B cell (primary cell): ENCODE measurements around the gene AQP6. TPM values are rescaled to one million over a fixed set of nuclear protein-coding genes. Genes with fewer than 3 reads are reported as not detected.

ENCODE experiments used
- ATAC-seq: fragments of 200-7000 bp; cut with Tn5 transposase; one replicate; pipeline ENCODE4 v1.10.0; 2021; ENCODE audit warnings: low read depth, mild to moderate bottlenecking, moderate number of reproducible peaks, moderate library complexity
- CTCF ChIA-PET: fragments of 350-600 bp; sonication (Branson Sonifier 250); formaldehyde crosslinking; loops from one replicate; lab custom pipeline; 2021; ENCODE audit warnings: antibody characterized with exemption, inconsistent platforms; lab: Charles Lee
- POLR2A ChIA-PET: fragments of 350-600 bp; sonication (Branson Sonifier 250); formaldehyde crosslinking; loops from one replicate; lab custom pipeline; 2021; ENCODE audit warnings: antibody characterized with exemption; lab: Charles Lee
- DNase-seq: peaks from one replicate; pipeline ENCODE4 v3.0.0; 2013
- H2AFZ ChIP-seq: 2 replicates; pipeline ENCODE4 v1.6.1; 2012; ENCODE audit warnings: mild to moderate bottlenecking, low read depth, low read length; ENCODE audit not compliant: insufficient read depth, poor library complexity, severe bottlenecking
- H3K27ac ChIP-seq, 2 donors: 1 replicate in 1 of 2; 2 replicates in 1 of 2; pipeline ENCODE4 v1.5.1; 2012 to 2013; ENCODE audit warnings: low read length in 2 of 2, mild to moderate bottlenecking in 2 of 2, moderate library complexity in 1 of 2
- H3K27me3 ChIP-seq, 4 experiments: fragments of 200-600 bp in 1 of 4; sonication (generic) in 1 of 4; replicated peaks in 1 of 4; 1 replicate in 2 of 4; 2 replicates in 2 of 4; pipeline versions ENCODE4 v1.6.1 to v1.7.0; 2013 to 2016; ENCODE audit warnings: low read length in 3 of 4, mild to moderate bottlenecking in 2 of 4, mixed read lengths in 1 of 4, moderate library complexity in 1 of 4; ENCODE audit not compliant: insufficient read depth in 4 of 4, control insufficient read depth in 3 of 4; ENCODE audit errors: control extremely low read depth in 1 of 4
- H3K36me3 ChIP-seq, 2 experiments: replicated peaks in 1 of 2; 1 replicate in 1 of 2; 2 replicates in 1 of 2; pipeline versions ENCODE4 v1.6.1 to v1.7.1; 2013; ENCODE audit warnings: low read length in 1 of 2; ENCODE audit not compliant: insufficient read depth in 2 of 2, control insufficient read depth in 1 of 2; ENCODE audit errors: control extremely low read depth in 1 of 2, extremely low read depth in 1 of 2
- H3K4me1 ChIP-seq, 2 donors: fragments of 200-600 bp in 1 of 2; sonication (generic) in 1 of 2; 1 replicate in 1 of 2; 2 replicates in 1 of 2; pipeline versions ENCODE4 v1.5.1 to v1.6.1; 2013 to 2017; ENCODE audit warnings: low read length in 2 of 2; ENCODE audit not compliant: control insufficient read depth in 2 of 2, insufficient read depth in 2 of 2
- H3K4me2 ChIP-seq: replicated peaks from 2 replicates; pipeline ENCODE3; 2012; ENCODE audit warnings: mild to moderate bottlenecking, low read depth, low read length; ENCODE audit not compliant: poor library complexity, severe bottlenecking
- H3K4me3 ChIP-seq, 5 experiments: fragments of 200-600 bp in 1 of 5; sonication (generic) in 1 of 5; 1 replicate in 3 of 5; 2 replicates in 2 of 5; pipeline versions ENCODE4 v1.5.1 to v1.7.0; 2011 to 2016; ENCODE audit warnings: low read length in 4 of 5, mild to moderate bottlenecking in 4 of 5, low read depth in 2 of 5, control low read depth in 1 of 5, moderate library complexity in 1 of 5; ENCODE audit not compliant: insufficient read depth in 1 of 5; ENCODE audit errors: control extremely low read depth in 1 of 5, extremely low read depth in 1 of 5
- H3K79me2 ChIP-seq: fragments of 200-600 bp; sonication (generic); one replicate; pipeline ENCODE4 v1.6.0; 2016; ENCODE audit warnings: low read length; ENCODE audit not compliant: control insufficient read depth, insufficient read depth
- H3K9ac ChIP-seq: fragments of 200-600 bp; sonication (generic); 2 replicates; pipeline ENCODE4 v1.6.1; 2017; ENCODE audit warnings: mild to moderate bottlenecking, low read length, moderate library complexity
- H3K9me3 ChIP-seq, 3 donors: one replicate each; pipeline versions ENCODE4 v1.6.1 to v1.7.1; 2013; ENCODE audit warnings: low read length in 2 of 3; ENCODE audit not compliant: control insufficient read depth in 2 of 3, insufficient read depth in 1 of 3; ENCODE audit errors: control extremely low read depth in 1 of 3
- H4K20me1 ChIP-seq: 2 replicates; pipeline ENCODE4 v1.6.0; 2012; ENCODE audit warnings: mild to moderate bottlenecking, low read length; ENCODE audit not compliant: insufficient read depth, control insufficient read depth, poor library complexity, severe bottlenecking
- H3K27ac Mint-ChIP-seq: one replicate; pipeline ENCODE4 v1.8.0; 2021; ENCODE audit warnings: mixed read lengths
- H3K27me3 Mint-ChIP-seq: one replicate; pipeline ENCODE4 v1.8.0; 2021; ENCODE audit warnings: mixed read lengths
- H3K4me1 Mint-ChIP-seq: one replicate; pipeline ENCODE4 v1.8.0; 2021; ENCODE audit warnings: mixed read lengths
- H3K4me3 Mint-ChIP-seq: one replicate; pipeline ENCODE4 v1.8.0; 2021; ENCODE audit warnings: mixed read lengths
- H3K9me3 Mint-ChIP-seq: one replicate; pipeline ENCODE4 v1.8.0; 2022; ENCODE audit warnings: mixed read lengths; ENCODE audit not compliant: insufficient read depth
- CTCF ChIP-seq: fragments of 200-600 bp; IDR thresholded peaks from one replicate; pipeline ENCODE4 v1.8.0; 2022; ENCODE audit warnings: antibody characterized with exemption, mild to moderate bottlenecking
- EZH2 ChIP-seq: IDR thresholded peaks from 2 replicates; pipeline ENCODE4 v1.6.1; 2012; ENCODE audit warnings: borderline replicate concordance, low read depth, mild to moderate bottlenecking, moderate library complexity, low read length; ENCODE audit not compliant: insufficient read depth, poor library complexity, severe bottlenecking
- WGBS: methylation state at CpG from one replicate; pipeline ENCODE4 v1.1.5; 2013; ENCODE audit warnings: missing lambda C conversion rate; ENCODE audit not compliant: insufficient coverage; 5-methylcytosine and 5-hydroxymethylcytosine counted together
- intact Hi-C: fragments of 100-400 bp; cut with micrococcal nuclease; formaldehyde crosslinking; loops from one replicate; pipeline ENCODE4 v1.10.0; 2022
- polyA plus RNA-seq: library from polyadenylated mRNA; depleted of rRNA; stranded (reverse); fragments of >200 nt; gene quantifications from 2 replicates; pipeline ENCODE4 v1.2.3, GENCODE V29; 2012
- total RNA-seq, 2 donors: library from RNA; stranded (reverse); fragments of 120-200 nt in 1 of 2; gene quantifications; 1 replicate in 1 of 2; 2 replicates in 1 of 2; pipeline versions ENCODE4 v1.2.3 to v1.2.4, GENCODE V29; 2013 to 2022

The AQP6 gene
- total and polyA plus RNA-seq, 2 donors (not counting 1 experiment from before 2014, with no cell fraction given): not detected

DNA sequence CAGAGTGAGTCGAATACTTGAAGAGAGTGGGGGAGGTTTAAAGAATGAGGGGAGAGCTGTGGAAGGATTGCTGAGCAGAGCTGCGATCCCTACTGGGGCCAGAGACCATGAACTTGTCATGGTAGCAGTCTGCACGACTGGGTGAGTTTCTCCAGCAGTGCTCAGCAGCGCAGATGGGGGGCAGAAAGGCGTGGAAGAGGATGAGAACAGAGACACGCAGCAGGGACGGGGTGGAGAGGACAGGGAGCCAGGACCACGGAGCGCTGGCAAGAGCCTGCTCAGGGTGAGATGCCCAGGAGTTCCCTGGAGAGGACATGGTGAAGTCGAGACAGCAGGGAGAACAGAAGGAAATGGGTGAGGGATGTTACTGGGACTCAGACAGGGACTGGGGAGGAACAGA lies 2.1 kb upstream of the AQP6 start:
- no peak overlapping the region for H3K27ac Mint-ChIP-seq
- H2AFZ ChIP-seq: no peak overlapping the region

DNA sequence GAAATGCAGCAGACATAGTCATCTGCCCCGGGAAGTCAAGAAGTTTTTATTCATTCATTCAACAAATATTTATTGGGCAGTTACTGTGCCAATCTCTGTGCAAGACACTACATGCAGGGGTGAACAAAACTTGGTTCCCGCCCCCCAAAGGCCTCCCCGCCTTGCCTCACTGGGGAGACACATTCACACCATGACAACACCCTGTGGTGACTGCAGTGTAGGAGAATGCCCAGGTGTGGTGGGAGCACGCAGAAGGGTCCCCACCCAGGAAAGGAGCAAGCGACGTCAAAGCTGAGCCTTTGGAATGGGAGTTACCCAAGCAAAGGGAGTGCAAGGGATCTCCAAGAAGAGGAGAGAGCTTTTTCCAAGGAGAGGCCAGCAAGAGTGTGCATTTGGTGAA lies 1.6 kb upstream of the AQP6 start:
- no peak for DNase-seq
- H3K27ac Mint-ChIP-seq: no peak overlapping the region
- H4K20me1 ChIP-seq: no peaks in the 10 kb centered on the region
- ATAC-seq: no peak
- peaks cover 7% of the 10 kb centered on the region for H3K4me1 Mint-ChIP-seq
- H3K4me3 Mint-ChIP-seq: no peak overlapping the region
- H3K9me3 Mint-ChIP-seq: no peaks in the 10 kb centered on the region
- no peaks in the 10 kb centered on the region for H3K9me3 ChIP-seq
- no peak overlapping the region for H3K27ac ChIP-seq
- no peaks in the 10 kb centered on the region for H3K79me2 ChIP-seq
- H3K27me3 ChIP-seq: peaks cover 0 to 43% (median 13%) of the 10 kb centered on the region in 4 experiments
- 97% methylated on average over 3 of the region's 6 CpGs for WGBS
- no peaks in the 10 kb centered on the region for H3K36me3 ChIP-seq
- TF ChIP-seq CTCF (no peak), EZH2 (no peak)
- POLR2A ChIA-PET: no interaction called here
- peaks cover 15% of the 10 kb centered on the region for H3K27me3 Mint-ChIP-seq
- H3K9ac ChIP-seq: no peak overlapping the region
- no peak overlapping the region for H2AFZ ChIP-seq
- no peak overlapping the region for H3K4me3 ChIP-seq
- peaks cover 11% of the 10 kb centered on the region in 2 donors for H3K4me1 ChIP-seq
- H3K4me2 ChIP-seq: no peak overlapping the region
- CTCF ChIA-PET: interaction anchor here (6.5 kb wide), 1 partner anchor 84 kb away, joined by 90 read pairs; no protein-coding TSS in a partner anchor
- intact Hi-C loops: no loop called here

More for the DNA sequence above, 2.1 kb upstream of the AQP6 start:
- Histone ChIP-seq H3K79me2 (no peaks in the 10 kb centered on the region), H4K20me1 (no peaks in the 10 kb centered on the region), H3K36me3 (no peaks in the 10 kb centered on the region), H3K4me2 (no peak overlapping the region), H3K4me1 (peaks cover 11% of the 10 kb centered on the region in 2 donors), H3K27me3 (peaks cover 0 to 46% (median 13%) of the 10 kb centered on the region in 4 experiments), H3K4me3 (no peak overlapping the region), H3K9ac (no peak overlapping the region), H3K27ac (no peak overlapping the region), H3K9me3 (no peaks in the 10 kb centered on the region)
- intact Hi-C loops: no loop called here
- H3K4me1 Mint-ChIP-seq: peaks cover 7% of the 10 kb centered on the region
- ATAC-seq: no peak
- H3K4me3 Mint-ChIP-seq: no peak overlapping the region
- H3K27me3 Mint-ChIP-seq: peaks cover 17% of the 10 kb centered on the region
- TF ChIP-seq CTCF: no peak
- TF ChIP-seq EZH2: no peak
- no peaks in the 10 kb centered on the region for H3K9me3 Mint-ChIP-seq
- WGBS: 83% methylated on average over 10 of the region's 10 CpGs
- CTCF ChIA-PET: interaction anchor here (6.5 kb wide), 1 partner anchor 84 kb away, joined by 90 read pairs; no protein-coding TSS in a partner anchor
- no peak for DNase-seq
- POLR2A ChIA-PET: no interaction called here
